ENCODE results near the gene HOXD11. TPM values are rescaled to one million over a fixed set of nuclear protein-coding genes. Genes with fewer than 3 reads are reported as not detected.

The HOXD11 gene
- total RNA-seq, 2 experiments from 2014 or later = not detected

DNA sequence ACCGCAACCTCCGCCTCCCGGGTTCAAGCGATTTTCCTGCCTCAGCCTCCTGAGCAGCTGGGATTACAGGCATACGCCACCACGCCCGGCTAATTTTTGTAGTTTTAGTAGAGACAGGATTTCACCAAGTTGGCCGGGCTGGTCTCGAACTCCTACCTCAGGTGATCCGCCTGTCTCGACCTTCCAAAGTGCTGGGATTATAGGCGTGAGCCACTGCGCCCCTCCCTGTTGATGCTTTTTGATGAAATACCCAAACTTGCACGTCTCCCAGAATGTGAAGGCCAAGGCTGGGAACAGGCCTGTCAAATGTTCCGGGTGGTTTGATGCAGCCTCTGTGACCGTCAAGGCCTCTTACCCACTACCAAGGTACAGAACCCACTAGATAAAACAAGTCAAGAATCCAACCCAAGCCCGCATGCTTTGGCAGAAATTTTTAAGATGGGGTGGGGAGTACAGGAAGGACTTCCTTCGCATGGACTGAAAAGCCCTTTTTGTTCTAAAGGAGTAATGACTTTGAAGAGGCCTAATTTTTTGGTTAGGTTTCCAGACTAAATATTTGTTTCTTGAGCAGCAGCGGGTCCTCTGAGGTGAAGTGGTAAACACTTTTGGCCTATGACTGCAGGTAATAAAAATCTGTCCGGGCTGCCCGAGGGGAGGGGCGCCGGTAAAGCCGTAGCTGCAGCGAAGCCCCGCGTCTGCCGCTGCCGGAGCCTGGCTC is 19.6 kb upstream of the HOXD11 start:
- H3K27me3 Mint-ChIP-seq = peaks cover 98% of the 10 kb centered on the region
- peaks cover 12% of the 10 kb centered on the region for H3K4me1 Mint-ChIP-seq
- peaks cover 25% of the 10 kb centered on the region for H3K9me3 Mint-ChIP-seq
- no peak for DNase-seq
- H3K4me3 Mint-ChIP-seq = no peak overlapping the region
- H3K36me3 Mint-ChIP-seq = peaks cover 24% of the 10 kb centered on the region
- H3K27ac Mint-ChIP-seq = no peak overlapping the region

DNA sequence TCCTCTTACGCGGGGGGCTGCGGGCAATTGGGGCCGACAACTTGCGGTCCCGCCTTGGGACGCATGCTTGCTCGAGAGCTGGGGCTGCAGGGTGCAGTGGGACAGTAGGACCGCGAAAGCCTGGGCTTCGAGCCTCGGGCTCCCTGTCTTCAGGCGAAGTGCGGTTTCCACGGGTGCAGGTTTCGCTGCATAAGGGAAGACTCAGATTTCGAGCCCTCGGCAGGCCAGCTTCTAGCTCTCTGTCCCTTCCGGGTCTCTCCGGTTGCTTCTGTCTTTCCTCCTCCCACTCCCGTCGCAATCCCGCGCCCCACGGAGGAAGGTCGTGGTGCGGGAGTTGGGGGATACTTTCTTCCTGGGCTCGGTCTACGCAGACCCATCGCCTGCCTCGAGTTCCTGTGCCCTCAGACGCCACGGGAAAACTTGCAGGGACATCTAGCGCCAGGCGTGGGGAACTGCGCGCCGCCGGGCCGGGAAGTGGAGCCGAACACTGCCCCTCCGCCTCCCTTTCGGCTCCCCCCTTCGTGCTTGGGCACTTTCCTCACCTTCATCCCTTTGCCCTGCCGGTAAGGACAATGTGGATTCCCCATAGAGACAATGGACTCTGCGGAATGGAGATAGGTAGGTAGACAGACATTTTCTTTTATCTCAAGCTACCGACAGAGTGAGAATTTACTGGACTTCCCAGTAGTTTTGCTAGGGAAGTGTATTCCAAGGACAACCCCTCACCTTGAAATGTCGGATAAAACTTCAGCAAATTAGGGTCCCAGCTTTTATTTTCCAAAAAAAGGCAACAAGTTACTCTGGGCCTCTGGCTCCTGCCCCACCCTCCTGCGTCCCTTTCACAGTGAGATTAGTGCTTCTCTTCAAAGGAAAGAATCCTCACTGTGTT is 18.8 kb upstream of the HOXD11 start:
- H3K4me1 Mint-ChIP-seq = peaks cover 13% of the 10 kb centered on the region
- DNase-seq = no peak
- H3K4me3 Mint-ChIP-seq = peak overlapping the region; percentile 58
- H3K27me3 Mint-ChIP-seq = peaks cover 94% of the 10 kb centered on the region
- peaks cover 25% of the 10 kb centered on the region for H3K9me3 Mint-ChIP-seq
- peaks cover 20% of the 10 kb centered on the region for H3K36me3 Mint-ChIP-seq
- no peak overlapping the region for H3K27ac Mint-ChIP-seq

DNA sequence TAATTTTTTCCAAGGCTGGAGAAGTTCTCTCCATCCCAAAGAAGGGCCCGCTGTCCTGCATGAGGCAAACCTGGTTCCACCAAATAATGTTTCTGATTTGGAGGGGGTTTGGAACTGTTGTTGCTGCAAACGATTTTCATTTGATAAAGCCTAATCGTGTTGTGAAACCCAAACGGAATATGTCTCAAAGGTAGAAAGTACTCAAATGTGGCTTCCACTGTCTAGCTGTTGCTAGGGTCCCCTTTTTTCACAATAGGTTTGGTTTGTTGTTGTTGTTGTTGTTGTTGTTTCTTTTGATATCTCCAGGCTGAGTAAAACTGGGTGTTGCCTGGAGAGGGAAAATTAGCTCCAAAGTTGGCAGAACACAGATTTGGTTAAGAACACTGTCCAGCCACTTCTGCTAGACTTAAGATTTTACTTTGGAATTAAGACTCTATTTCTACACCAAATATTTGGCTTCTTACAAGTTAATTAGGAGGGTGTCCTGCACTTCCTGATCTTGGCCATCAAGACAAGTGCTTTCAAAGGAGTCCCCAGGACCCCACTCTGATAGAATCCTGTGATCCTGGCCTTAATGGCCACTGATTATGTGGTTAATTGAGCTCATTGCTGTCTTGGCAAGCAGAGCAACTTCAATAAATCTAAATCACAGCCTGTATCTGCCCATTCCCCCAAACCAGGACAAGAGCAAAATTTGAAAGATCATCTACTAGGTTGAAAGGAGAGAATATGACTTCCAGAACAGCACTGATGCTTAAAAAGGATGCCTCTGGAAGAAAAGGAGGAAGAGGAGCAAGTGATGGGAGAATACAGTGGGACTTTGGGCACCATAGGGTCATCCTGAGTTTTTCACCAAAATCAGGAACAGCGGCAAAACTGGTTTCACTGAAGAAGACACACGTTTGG is 17.9 kb upstream of the HOXD11 start:
- Mint-ChIP-seq H3K36me3 (peaks cover 15% of the 10 kb centered on the region), H3K27me3 (peaks cover 94% of the 10 kb centered on the region), H3K27ac (no peak overlapping the region), H3K4me3 (no peak overlapping the region), H3K4me1 (peaks cover 18% of the 10 kb centered on the region), H3K9me3 (peaks cover 20% of the 10 kb centered on the region)
- no peak for DNase-seq

DNA sequence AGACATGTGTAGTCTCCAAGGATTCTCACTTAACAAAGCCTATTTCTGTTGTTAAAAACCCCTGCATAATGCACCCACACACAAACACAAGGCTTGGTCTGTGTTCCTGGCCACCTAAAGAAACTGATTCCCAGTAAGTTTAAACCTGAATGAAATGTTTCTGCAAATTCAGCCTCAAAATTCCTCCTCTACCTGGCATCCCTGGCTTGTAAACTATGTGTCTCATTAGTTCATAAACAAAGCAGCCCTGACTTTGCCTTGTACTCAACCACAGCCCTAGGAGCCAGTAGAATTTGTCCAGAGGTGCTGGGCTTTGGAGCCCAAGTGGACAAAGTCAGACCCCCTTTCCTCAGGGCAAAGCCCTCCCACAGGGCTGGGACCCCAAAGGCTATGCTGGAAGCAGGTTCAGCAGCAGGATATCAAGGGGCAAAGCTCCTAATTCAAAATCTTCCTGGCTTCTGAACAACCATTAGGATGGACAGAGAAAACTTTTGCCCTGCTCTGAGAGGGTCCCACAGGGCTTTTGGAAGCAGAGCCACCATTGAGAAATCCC is 17.2 kb upstream of the HOXD11 start:
- Mint-ChIP-seq H3K27ac (no peak overlapping the region), H3K9me3 (peaks cover 14% of the 10 kb centered on the region), H3K36me3 (peaks cover 10% of the 10 kb centered on the region), H3K4me1 (peaks cover 18% of the 10 kb centered on the region), H3K27me3 (peaks cover 94% of the 10 kb centered on the region), H3K4me3 (no peak overlapping the region)
- DNase-seq = no peak

DNA sequence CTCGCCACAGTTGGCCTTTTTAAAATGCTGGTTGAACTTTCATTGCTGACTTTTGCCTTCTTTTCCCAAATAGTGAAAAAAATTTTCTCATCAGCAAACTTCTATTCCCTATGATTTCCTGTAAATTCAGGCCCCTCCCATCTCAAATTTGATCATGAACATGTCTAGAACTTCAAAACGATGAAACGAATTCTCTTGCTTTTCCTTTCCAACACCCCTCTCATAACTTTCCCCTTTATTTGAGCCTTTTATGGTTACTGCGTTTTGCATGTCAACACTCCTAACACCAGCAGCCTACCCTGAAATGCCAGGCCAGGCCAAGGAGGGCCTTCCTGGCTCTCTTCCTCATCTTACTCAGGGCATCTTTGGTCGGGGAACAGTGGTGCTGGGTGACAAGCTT is 16.2 kb upstream of the HOXD11 start:
- no peak overlapping the region for H3K4me3 Mint-ChIP-seq
- DNase-seq = no peak
- H3K9me3 Mint-ChIP-seq = peaks cover 12% of the 10 kb centered on the region
- peaks cover 10% of the 10 kb centered on the region for H3K36me3 Mint-ChIP-seq
- H3K4me1 Mint-ChIP-seq = peaks cover 18% of the 10 kb centered on the region
- peaks cover 94% of the 10 kb centered on the region for H3K27me3 Mint-ChIP-seq
- H3K27ac Mint-ChIP-seq = no peak overlapping the region

DNA sequence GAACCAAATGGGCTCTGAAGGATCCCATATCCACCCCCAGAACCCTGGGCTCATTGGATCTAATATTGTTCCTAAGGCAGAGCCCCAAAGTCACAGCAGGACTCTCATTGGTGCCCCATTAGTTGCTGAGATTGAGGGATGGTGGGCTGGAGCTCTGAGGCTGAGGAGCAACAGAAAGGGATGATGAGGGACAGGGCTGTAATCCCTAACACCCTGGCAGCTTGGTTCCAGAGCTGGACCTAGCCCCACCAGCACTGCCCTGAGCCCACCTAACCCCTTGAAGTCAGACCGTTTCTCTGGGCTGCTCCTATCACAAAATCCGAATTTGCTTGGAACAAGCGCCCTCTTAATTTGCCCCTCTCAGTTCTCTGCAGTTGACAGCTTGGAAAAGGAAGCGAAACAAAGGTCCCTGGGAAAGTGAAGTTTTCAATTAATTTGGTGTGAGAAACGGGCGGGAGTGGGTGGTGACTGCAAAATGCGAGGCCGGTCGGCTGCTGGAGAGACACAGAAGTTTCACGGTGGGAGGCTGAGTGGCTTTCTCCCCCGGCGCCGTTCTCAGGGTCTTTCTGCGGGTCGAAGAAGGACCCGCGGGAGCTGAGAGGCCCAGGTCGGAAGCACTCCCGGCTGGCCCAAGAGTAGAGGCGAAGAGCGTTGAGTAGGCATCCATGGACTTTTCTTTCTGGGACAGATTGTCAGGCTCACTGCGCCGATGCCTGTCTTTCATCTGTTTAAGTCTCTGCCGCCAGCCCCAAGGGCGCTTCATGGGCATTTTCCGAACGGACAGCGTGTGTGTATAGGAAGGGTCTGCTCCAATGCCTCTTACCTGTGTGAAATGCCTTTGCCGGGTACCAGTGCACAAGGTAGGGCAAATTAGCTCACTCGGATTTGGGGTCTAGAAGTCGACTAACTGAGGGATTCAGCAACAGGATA is 15.5 kb upstream of the HOXD11 start:
- Mint-ChIP-seq H3K36me3 (peaks cover 10% of the 10 kb centered on the region), H3K27ac (peak overlapping the region; percentile 52), H3K4me3 (no peak overlapping the region), H3K27me3 (peaks cover 94% of the 10 kb centered on the region), H3K4me1 (peaks cover 19% of the 10 kb centered on the region), H3K9me3 (peaks cover 10% of the 10 kb centered on the region)
- DNase-seq = no peak

DNA sequence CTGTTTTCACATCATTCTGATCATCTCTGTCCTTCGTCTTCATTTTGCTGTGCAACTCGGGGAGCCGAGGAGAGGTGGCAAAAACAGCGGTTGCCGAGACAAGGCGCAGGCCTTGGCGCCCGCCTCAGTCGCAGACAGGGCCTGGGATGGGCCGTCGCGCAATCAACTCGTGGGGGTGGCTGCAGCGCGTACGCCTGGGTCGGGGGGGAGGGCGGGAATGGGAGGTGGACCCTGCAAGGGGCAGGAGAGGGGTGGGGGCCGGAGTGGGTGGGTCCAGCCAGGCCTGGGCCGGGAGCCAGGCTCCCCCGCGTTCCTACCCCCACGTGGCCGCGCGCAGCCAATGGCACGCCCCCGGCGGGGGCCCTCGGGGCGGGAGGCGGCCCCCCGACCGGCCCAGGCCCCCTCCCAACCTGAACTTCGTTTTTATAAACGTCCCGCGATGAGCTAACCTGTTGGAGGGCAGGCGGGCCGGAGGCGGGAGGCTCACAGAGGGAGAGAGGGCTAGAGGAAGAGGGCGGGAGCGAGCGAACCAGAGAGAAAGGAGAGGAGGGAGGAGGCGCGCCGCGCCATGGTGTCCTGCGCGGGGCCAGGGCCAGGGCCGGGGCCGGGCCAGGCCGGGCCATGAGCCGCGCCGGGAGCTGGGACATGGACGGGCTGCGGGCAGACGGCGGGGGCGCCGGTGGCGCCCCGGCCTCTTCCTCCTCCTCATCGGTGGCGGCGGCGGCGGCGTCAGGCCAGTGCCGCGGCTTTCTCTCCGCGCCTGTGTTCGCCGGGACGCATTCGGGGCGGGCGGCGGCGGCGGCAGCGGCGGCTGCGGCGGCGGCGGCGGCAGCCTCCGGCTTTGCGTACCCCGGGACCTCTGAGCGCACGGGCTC is 14.6 kb upstream of the HOXD11 start, which contains the start of gene HOXD13:
TSS of gene HOXD13 (plus strand) at position 452 of the 875 bp plus-strand sequence. CDS start at position 622, 170 bp downstream.
- Mint-ChIP-seq H3K9me3 (peaks cover 4% of the 10 kb centered on the region), H3K4me3 (no peak within 1 kb of the TSS), H3K27me3 (peaks cover 94% of the 10 kb centered on the region), H3K36me3 (peaks cover 7% of the 10 kb centered on the region), H3K4me1 (peaks cover 25% of the 10 kb centered on the region), H3K27ac (peak within 1 kb of the TSS; percentile 52)
- no peak for DNase-seq

DNA sequence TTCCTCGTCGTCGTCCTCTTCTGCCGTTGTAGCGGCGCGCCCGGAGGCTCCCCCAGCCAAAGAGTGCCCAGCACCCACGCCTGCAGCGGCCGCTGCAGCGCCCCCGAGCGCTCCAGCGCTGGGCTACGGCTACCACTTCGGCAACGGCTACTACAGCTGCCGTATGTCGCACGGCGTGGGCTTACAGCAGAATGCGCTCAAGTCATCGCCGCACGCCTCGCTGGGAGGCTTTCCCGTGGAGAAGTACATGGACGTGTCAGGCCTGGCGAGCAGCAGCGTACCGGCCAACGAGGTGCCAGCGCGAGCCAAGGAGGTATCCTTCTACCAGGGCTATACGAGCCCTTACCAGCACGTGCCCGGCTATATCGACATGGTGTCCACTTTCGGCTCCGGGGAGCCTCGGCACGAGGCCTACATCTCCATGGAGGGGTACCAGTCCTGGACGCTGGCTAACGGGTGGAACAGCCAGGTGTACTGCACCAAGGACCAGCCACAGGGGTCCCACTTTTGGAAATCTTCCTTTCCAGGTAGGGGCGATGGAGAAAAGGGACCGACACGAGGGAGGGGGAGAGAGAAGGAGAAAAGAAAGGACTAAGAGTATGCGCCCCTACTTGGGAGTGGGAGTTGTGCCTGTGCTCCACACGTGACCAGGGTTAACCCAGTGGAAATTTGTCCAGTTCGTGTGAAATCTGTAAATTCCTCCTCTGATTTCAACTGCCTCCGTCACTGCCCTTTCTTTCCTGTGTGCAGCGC is 13.8 kb upstream of the HOXD11 start:
- H3K9me3 Mint-ChIP-seq = peaks cover 3% of the 10 kb centered on the region

DNA sequence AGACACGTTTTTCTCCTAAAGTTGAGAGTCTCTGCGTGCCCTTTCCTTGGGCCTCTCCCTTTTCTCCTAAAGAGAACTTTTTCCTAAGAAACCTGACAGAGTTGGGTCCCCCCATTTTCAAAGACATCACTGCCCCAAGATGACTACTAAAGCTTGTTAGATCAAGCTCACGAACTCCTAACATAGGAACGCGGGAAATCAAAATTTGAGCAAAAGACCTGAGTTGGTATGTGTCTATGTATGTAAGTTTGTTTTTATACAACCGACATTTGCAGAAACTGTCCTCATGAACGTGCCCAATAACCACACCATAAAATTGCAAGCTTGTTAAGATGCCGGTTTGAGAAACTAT is 13.2 kb upstream of the HOXD11 start:
- peaks cover 94% of the 10 kb centered on the region for H3K27me3 Mint-ChIP-seq
- H3K4me1 Mint-ChIP-seq = peaks cover 26% of the 10 kb centered on the region
- DNase-seq = no peak
- peaks cover 4% of the 10 kb centered on the region for H3K36me3 Mint-ChIP-seq
- H3K4me3 Mint-ChIP-seq = no peak overlapping the region
- H3K27ac Mint-ChIP-seq = no peak overlapping the region
- peaks cover 3% of the 10 kb centered on the region for H3K9me3 Mint-ChIP-seq

More for the DNA sequence above, 13.8 kb upstream of the HOXD11 start:
- Mint-ChIP-seq H3K27me3 (peaks cover 94% of the 10 kb centered on the region), H3K4me1 (peaks cover 27% of the 10 kb centered on the region), H3K27ac (no peak overlapping the region), H3K36me3 (peaks cover 5% of the 10 kb centered on the region), H3K4me3 (no peak overlapping the region)
- no peak for DNase-seq

DNA sequence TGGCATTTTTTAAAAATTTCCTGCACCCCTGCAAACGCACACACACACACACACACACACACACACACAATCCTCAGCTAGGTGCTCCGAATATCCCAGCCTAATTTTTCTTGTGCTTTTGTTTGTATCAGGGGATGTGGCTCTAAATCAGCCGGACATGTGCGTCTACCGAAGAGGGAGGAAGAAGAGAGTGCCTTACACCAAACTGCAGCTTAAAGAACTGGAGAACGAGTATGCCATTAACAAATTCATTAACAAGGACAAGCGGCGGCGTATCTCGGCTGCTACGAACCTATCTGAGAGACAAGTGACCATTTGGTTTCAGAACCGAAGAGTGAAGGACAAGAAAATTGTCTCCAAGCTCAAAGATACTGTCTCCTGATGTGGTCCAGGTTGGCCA is 12.7 kb upstream of the HOXD11 start:
- Mint-ChIP-seq H3K9me3 (peaks cover 3% of the 10 kb centered on the region), H3K36me3 (peaks cover 4% of the 10 kb centered on the region), H3K27ac (no peak overlapping the region), H3K4me3 (no peak overlapping the region), H3K4me1 (peaks cover 26% of the 10 kb centered on the region), H3K27me3 (peaks cover 94% of the 10 kb centered on the region)
- DNase-seq = no peak

DNA sequence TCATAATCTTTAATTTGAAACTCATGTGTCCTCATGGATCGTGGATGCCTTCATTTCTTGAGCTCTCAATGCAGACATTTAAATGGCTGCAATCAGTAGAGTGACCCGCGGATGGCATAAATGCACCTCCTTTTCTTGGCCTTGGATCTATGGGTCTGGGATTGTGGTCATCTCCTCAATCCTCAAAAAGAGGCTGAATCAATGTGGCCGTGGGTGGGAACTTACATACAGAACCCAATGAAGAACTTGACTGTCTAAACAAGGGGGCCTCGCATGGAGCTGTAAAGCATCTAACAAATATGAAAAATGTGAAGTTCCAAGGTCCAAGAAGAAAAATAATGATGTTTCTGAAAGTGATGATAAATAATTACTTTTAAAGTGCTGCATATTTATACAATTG is 11.7 kb upstream of the HOXD11 start:
- Mint-ChIP-seq H3K4me1 (peaks cover 26% of the 10 kb centered on the region), H3K4me3 (no peak overlapping the region), H3K9me3 (peaks cover 3% of the 10 kb centered on the region), H3K36me3 (peaks cover 4% of the 10 kb centered on the region), H3K27ac (no peak overlapping the region), H3K27me3 (peaks cover 92% of the 10 kb centered on the region)
- DNase-seq = no peak

DNA sequence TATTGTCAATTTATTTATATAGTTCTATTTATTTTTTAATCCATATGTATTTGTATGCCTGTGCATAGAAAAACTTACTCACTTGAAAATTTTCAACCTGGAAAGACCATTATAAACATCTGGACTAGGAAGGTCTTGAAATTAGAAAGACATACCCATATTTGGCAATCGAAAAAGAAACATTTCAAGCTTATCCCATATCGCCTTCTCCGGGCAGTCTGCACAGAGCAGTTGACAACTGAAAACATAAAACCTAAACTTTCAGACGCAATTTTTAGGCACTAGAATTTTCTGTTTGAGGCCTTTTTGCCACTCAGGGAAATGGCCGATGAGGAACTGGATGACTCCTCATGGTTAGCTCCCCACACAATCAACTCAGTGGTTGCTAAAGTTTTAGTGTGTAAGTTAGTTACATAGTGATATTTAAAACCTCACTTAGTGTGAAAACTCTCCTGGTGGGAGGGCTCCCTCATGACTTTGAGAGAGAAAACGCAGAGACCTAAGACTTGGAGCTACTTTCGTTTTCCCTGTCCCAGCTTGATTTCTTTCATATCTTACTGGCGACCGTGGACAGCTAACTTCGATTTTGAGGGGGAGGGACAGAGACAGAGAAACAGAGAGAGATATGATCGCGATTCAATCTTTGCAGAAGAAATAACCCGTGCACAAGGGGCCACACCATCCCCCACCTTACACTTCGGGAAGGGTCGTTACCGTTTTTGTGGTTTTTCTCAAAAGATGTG is 10.7 kb upstream of the HOXD11 start:
- Mint-ChIP-seq H3K4me1 (peaks cover 26% of the 10 kb centered on the region), H3K36me3 (peaks cover 4% of the 10 kb centered on the region), H3K27me3 (peaks cover 92% of the 10 kb centered on the region), H3K4me3 (peak overlapping the region; percentile 55), H3K9me3 (peaks cover 3% of the 10 kb centered on the region), H3K27ac (no peak overlapping the region)
- no peak for DNase-seq

Data from activated naive CD8-positive, alpha-beta T cell treated with anti-CD3 and anti-CD28 coated beads for 36 hours (primary cell).